K562 (cell line): Measurements from ENCODE around the gene SLX9. TPM values are rescaled to one million over a fixed set of nuclear protein-coding genes. Genes with fewer than 3 reads are reported as not detected.

Experiments
- ATAC-seq: fragments of 200-7000 bp; cut with Tn5 transposase; 3 replicates; pipeline ENCODE4 v1.9.1; 2020; ENCODE audit warnings: moderate library complexity
- BruUV-seq: library from RNA; stranded (reverse); fragments of 400-500 nt; replicated peaks from 2 replicates; lab custom pipeline; 2021; lab: Mats Ljungman, UMichigan
- CTCF ChIA-PET: fragments of 300-600 bp; formaldehyde crosslinking; extraction: SDS; loops from one replicate; lab custom pipeline; 2021; ENCODE audit warnings: low intra/inter-chr PET ratio; lab: Yijun Ruan, JAX
- POLR2A ChIA-PET: fragments of 300-600, 350-650 bp; sonication (Branson Sonifier 250); formaldehyde crosslinking; extraction: SDS; loops from one replicate; lab custom pipeline; 2021; ENCODE audit warnings: antibody characterized with exemption, inconsistent platforms; lab: Yijun Ruan, JAX
- DNase-seq, 4 experiments: peaks; one replicate each; pipeline versions ENCODE4 v3.0.0 to v3.0.0-alpha.2; 2011 to 2018; ENCODE audit warnings: low spot score in 3 of 4, mixed read lengths in 3 of 4; ENCODE audit errors: extremely low read depth in 1 of 4
- FAIRE-seq: peaks from 2 replicates; lab custom pipeline; 2011; peaks lifted over from hg19 to GRCh38; lab: Jason Lieb, UNC
- H2AFZ ChIP-seq: 2 replicates; pipeline ENCODE4 v1.6.0; 2011; ENCODE audit warnings: low read depth, low read length, control low read depth, inconsistent platforms
- H3K27ac ChIP-seq: fragments of 200-600 bp; 3 replicates; pipeline ENCODE4 v1.8.0; 2011; ENCODE audit warnings: low read depth, mild to moderate bottlenecking, control low read depth, inconsistent platforms, low read length, moderate library complexity, mixed read lengths; ENCODE audit errors: extremely low read depth
- H3K27me3 ChIP-seq, 2 experiments: fragments of 300-600 bp in 1 of 2; 2 replicates in 1 of 2; 3 replicates in 1 of 2; pipeline versions ENCODE4 v1.6.0 to v1.8.0; 2011; ENCODE audit warnings: inconsistent platforms in 2 of 2, low read length in 2 of 2, mild to moderate bottlenecking in 1 of 2, mixed read lengths in 1 of 2, moderate library complexity in 1 of 2; ENCODE audit not compliant: control insufficient read depth in 2 of 2, insufficient read depth in 2 of 2
- H3K36me3 ChIP-seq: fragments of 300-600 bp; 3 replicates; pipeline ENCODE4 v1.8.0; 2011; ENCODE audit warnings: mild to moderate bottlenecking, low read length, inconsistent platforms; ENCODE audit not compliant: control insufficient read depth, insufficient read depth
- H3K4me1 ChIP-seq, 2 experiments: fragments of 200-600 bp in 1 of 2; replicated peaks in 1 of 2; 2 replicates in 1 of 2; 3 replicates in 1 of 2; pipeline versions ENCODE4 v1.5.1 to v1.8.0; 2011; ENCODE audit warnings: inconsistent platforms in 2 of 2, low read length in 2 of 2, mild to moderate bottlenecking in 1 of 2, mixed read lengths in 1 of 2, moderate library complexity in 1 of 2; ENCODE audit not compliant: control insufficient read depth in 2 of 2, insufficient read depth in 2 of 2
- H3K4me2 ChIP-seq: 2 replicates; pipeline ENCODE4 v1.6.1; 2011; ENCODE audit warnings: low read length, control low read depth, inconsistent platforms, mixed read lengths; ENCODE audit not compliant: insufficient read depth
- H3K4me3 ChIP-seq: fragments of 200-600 bp; sonication (generic), shearing (Covaris generic); 2 replicates; pipeline ENCODE4 v1.5.1; 2016; ENCODE audit warnings: control low read depth, inconsistent platforms
- H3K79me2 ChIP-seq: fragments of 200-600 bp; 3 replicates; pipeline ENCODE4 v1.8.0; 2011; ENCODE audit warnings: low read length, inconsistent platforms; ENCODE audit not compliant: control insufficient read depth, insufficient read depth
- H3K9ac ChIP-seq, 2 experiments: 2 replicates each; pipeline versions ENCODE4 v1.6.0 to v1.6.1; 2011; ENCODE audit warnings: low read depth in 2 of 2, low read length in 2 of 2, control low read depth in 1 of 2, inconsistent platforms in 1 of 2, mild to moderate bottlenecking in 1 of 2, mixed read lengths in 1 of 2; ENCODE audit not compliant: insufficient read depth in 1 of 2
- H3K9me1 ChIP-seq: one replicate; pipeline ENCODE4 v1.6.0; 2011; ENCODE audit warnings: inconsistent platforms, mild to moderate bottlenecking, low read length, moderate library complexity; ENCODE audit not compliant: control insufficient read depth, insufficient read depth
- H3K9me3 ChIP-seq: replicated peaks from 2 replicates; pipeline ENCODE4 v1.5.1; 2011; ENCODE audit warnings: low read depth, low read length, inconsistent platforms; ENCODE audit not compliant: control insufficient read depth, insufficient read depth
- H4K20me1 ChIP-seq: replicated peaks from 2 replicates; pipeline ENCODE4 v1.6.1; 2011; ENCODE audit warnings: low read length, inconsistent platforms, mixed read lengths; ENCODE audit not compliant: control insufficient read depth, insufficient read depth
- DMBX1 ChIP-seq: fragments of 250-450 bp; sonication (Bioruptor Pico); IDR thresholded peaks from 2 replicates; pipeline ENCODE4 v1.8.0; 2022; ENCODE audit warnings: inconsistent platforms, mild to moderate bottlenecking, moderate library complexity, borderline replicate concordance
- KLF1 ChIP-seq: fragments of 450-650 bp; IDR thresholded peaks from 2 replicates; pipeline ENCODE4 v1.6.1; 2016; ENCODE audit warnings: missing genetic modification characterization, missing compliant biosample characterization
- MEF2D ChIP-seq: conservative IDR thresholded peaks from 2 replicates; pipeline ENCODE4 v1.6.1; 2016; ENCODE audit warnings: low read depth, missing genetic modification characterization, missing compliant biosample characterization
- PHF21A ChIP-seq: fragments of 450-650 bp; IDR thresholded peaks from 2 replicates; pipeline ENCODE4 v1.6.1; 2017; ENCODE audit warnings: low read depth, borderline replicate concordance
- PHF8 ChIP-seq: fragments of 200-600 bp; sonication (generic); IDR thresholded peaks from 2 replicates; pipeline ENCODE4 v1.6.1; 2012; ENCODE audit warnings: mixed run types, mild to moderate bottlenecking, inconsistent platforms, low read length, moderate library complexity, borderline replicate concordance
- ZNF695 ChIP-seq: fragments of 450-650 bp; formaldehyde crosslinking; IDR thresholded peaks from 2 replicates; pipeline ENCODE4 v1.4.0; 2020; ENCODE audit warnings: mild to moderate bottlenecking, moderate library complexity
- WGBS: fragments of 100-300 bp; shearing (Covaris generic); methylation state at CpG from one replicate; pipeline ENCODE4 v1.1.6; 2016; ENCODE audit warnings: low coverage, mixed read lengths; ENCODE audit not compliant: insufficient coverage; ENCODE audit errors: missing lambda C conversion rate; 5-methylcytosine and 5-hydroxymethylcytosine counted together
- in situ Hi-C: fragments of 300-500 bp; cut with MboI; formaldehyde crosslinking; loops from 4 replicates; pipeline ENCODE4 v1.15.0; 2018; ENCODE audit warnings: inconsistent platforms, mixed read lengths
- intact Hi-C: fragments of 100-400 bp; cut with micrococcal nuclease; formaldehyde crosslinking; loops from 2 replicates; pipeline ENCODE4 v1.14.2; 2022
- polyA plus RNA-seq, 8 experiments: library from polyadenylated mRNA; depleted of rRNA in 4 of 8; stranded (reverse) in 5 of 8; unstranded in 3 of 8; fragments of >200 nt; fragmentation: Nextera tagmentation in 2 of 8; fragmentation: Illumina TruSeq in 1 of 8; extraction: Ambion mirVana in 2 of 8; extraction: Trizol in 1 of 8; gene quantifications; 2 replicates each; pipeline versions ENCODE4 v1.2.1 to v1.2.3, GENCODE V29; 2011 to 2014; ENCODE audit warnings: inconsistent platforms in 1 of 8, missing spikeins in 1 of 8
- total RNA-seq, 7 experiments: library from RNA; depleted of rRNA in 6 of 7; stranded (reverse); fragments of >200 nt in 6 of 7; fragmentation: Illumina TruSeq in 2 of 7; extraction: Trizol in 2 of 7; gene quantifications; 2 replicates each; pipeline versions ENCODE4 v1.2.1 to v1.2.3, GENCODE V29; 2011 to 2021; ENCODE audit warnings: low replicate concordance in 1 of 7
- TF ChIP-seq, protein P1 (sequence below): fragments of 450-650 bp; IDR thresholded peaks from 2 replicates; pipeline ENCODE4 v1.6.1; 2018; ENCODE audit not compliant: partially characterized antibody
- TF ChIP-seq, protein P2 (sequence below): fragments of 200-800 bp; sonication (Bioruptor generic); IDR thresholded peaks from 2 replicates; pipeline ENCODE4 v1.6.1; 2016; ENCODE audit warnings: missing genetic modification characterization, missing compliant biosample characterization
- TF ChIP-seq, protein P3 (sequence below): sonication (generic); formaldehyde crosslinking; IDR thresholded peaks from 2 replicates; pipeline ENCODE4 v1.9.0; 2022; ENCODE audit warnings: mild to moderate bottlenecking, missing genetic modification reagents
- TF ChIP-seq, protein P4 (sequence below): IDR thresholded peaks from 2 replicates; pipeline ENCODE4 v1.6.1; 2011; ENCODE audit warnings: borderline replicate concordance, low read depth, mild to moderate bottlenecking, moderate library complexity, low read length; ENCODE audit not compliant: insufficient read depth, poor library complexity, severe bottlenecking

Gene SLX9
- total and polyA plus RNA-seq, 9 of the 15 experiments (the other 6 are each of a cell fraction or from before 2014, with no cell fraction given): 1.2 to 75.5 (median 16.5) TPM

DNA sequence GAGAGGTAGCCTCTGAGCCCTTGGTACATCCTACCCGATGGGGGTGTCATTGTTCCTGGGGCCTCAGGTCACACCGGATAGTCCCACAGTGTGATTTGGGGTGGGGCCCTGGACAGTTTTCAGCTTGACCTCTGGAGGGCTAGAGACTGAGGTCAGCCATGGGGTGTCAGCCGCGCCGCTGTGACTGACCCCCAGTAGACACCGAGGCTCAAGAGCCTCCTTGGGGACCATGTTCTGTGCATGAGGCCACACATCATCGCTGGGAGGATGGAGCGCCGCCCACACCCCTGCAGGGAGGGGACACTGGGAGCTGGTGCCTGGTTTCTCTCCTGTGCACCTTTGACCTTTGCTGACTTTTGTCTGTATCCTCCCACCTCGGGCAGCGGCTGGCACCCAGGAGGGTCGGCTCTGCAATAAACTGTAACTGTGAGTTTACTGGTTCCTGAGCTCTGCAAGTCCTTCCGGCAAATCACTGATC is 41.8 kb upstream of the SLX9 start:
- peaks cover 37 to 79% of the 10 kb centered on the region in 2 experiments for H3K27me3 ChIP-seq
- ATAC-seq (peak; percentile 7), DNase-seq (no peak), FAIRE-seq (no peak)
- H3K4me3 ChIP-seq: no peak overlapping the region
- peaks cover 14% of the 10 kb centered on the region; the same call in 1 of the 2 replicates for H4K20me1 ChIP-seq
- H3K36me3 ChIP-seq: no peaks in the 10 kb centered on the region; the same call in 2 of the 3 replicates
- POLR2A ChIA-PET: interaction anchor here (0.5 to 1.5 kb wide), 5 partner anchors 9 to 1049 kb away, joined by 3 to 4 read pairs (median 4); no protein-coding TSS in a partner anchor
- CTCF ChIA-PET: no interaction called here
- intact Hi-C loops (no loop called here), in situ Hi-C loops (no loop called here)
- no TSS peak for BruUV-seq
- H3K9me1 ChIP-seq: no peaks in the 10 kb centered on the region
- peaks cover 6 to 63% of the 10 kb centered on the region in 2 experiments for H3K4me1 ChIP-seq
- WGBS: 15% methylated on average over 13 of the region's 13 CpGs
- no peak overlapping the region for H3K4me2 ChIP-seq
- H3K9me3 ChIP-seq: peaks cover 12% of the 10 kb centered on the region
- H3K79me2 ChIP-seq: no peaks in the 10 kb centered on the region
- H3K9ac ChIP-seq: no peak overlapping the region
- H3K27ac ChIP-seq: no peak overlapping the region
- no peak overlapping the region for H2AFZ ChIP-seq
- TF ChIP-seq, protein P1, sequence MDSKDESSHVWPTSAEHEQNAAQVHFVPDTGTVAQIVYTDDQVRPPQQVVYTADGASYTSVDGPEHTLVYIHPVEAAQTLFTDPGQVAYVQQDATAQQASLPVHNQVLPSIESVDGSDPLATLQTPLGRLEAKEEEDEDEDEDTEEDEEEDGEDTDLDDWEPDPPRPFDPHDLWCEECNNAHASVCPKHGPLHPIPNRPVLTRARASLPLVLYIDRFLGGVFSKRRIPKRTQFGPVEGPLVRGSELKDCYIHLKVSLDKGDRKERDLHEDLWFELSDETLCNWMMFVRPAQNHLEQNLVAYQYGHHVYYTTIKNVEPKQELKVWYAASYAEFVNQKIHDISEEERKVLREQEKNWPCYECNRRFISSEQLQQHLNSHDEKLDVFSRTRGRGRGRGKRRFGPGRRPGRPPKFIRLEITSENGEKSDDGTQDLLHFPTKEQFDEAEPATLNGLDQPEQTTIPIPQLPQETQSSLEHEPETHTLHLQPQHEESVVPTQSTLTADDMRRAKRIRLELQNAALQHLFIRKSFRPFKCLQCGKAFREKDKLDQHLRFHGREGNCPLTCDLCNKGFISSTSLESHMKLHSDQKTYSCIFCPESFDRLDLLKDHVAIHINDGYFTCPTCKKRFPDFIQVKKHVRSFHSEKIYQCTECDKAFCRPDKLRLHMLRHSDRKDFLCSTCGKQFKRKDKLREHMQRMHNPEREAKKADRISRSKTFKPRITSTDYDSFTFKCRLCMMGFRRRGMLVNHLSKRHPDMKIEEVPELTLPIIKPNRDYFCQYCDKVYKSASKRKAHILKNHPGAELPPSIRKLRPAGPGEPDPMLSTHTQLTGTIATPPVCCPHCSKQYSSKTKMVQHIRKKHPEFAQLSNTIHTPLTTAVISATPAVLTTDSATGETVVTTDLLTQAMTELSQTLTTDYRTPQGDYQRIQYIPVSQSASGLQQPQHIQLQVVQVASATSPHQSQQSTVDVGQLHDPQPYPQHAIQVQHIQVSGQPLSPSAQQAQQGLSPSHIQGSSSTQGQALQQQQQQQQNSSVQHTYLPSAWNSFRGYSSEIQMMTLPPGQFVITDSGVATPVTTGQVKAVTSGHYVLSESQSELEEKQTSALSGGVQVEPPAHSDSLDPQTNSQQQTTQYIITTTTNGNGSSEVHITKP: peak; percentile 65
- TF ChIP-seq, protein P2, sequence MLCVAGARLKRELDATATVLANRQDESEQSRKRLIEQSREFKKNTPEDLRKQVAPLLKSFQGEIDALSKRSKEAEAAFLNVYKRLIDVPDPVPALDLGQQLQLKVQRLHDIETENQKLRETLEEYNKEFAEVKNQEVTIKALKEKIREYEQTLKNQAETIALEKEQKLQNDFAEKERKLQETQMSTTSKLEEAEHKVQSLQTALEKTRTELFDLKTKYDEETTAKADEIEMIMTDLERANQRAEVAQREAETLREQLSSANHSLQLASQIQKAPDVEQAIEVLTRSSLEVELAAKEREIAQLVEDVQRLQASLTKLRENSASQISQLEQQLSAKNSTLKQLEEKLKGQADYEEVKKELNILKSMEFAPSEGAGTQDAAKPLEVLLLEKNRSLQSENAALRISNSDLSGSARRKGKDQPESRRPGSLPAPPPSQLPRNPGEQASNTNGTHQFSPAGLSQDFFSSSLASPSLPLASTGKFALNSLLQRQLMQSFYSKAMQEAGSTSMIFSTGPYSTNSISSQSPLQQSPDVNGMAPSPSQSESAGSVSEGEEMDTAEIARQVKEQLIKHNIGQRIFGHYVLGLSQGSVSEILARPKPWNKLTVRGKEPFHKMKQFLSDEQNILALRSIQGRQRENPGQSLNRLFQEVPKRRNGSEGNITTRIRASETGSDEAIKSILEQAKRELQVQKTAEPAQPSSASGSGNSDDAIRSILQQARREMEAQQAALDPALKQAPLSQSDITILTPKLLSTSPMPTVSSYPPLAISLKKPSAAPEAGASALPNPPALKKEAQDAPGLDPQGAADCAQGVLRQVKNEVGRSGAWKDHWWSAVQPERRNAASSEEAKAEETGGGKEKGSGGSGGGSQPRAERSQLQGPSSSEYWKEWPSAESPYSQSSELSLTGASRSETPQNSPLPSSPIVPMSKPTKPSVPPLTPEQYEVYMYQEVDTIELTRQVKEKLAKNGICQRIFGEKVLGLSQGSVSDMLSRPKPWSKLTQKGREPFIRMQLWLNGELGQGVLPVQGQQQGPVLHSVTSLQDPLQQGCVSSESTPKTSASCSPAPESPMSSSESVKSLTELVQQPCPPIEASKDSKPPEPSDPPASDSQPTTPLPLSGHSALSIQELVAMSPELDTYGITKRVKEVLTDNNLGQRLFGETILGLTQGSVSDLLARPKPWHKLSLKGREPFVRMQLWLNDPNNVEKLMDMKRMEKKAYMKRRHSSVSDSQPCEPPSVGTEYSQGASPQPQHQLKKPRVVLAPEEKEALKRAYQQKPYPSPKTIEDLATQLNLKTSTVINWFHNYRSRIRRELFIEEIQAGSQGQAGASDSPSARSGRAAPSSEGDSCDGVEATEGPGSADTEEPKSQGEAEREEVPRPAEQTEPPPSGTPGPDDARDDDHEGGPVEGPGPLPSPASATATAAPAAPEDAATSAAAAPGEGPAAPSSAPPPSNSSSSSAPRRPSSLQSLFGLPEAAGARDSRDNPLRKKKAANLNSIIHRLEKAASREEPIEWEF: no peak
- TF ChIP-seq ZNF695 (no peak), PHF8 (no peak), PHF21A (no peak), MEF2D (no peak), DMBX1 (CRISPR knock-in tag) (no peak), KLF1 (tag) (0 out of 2 replicates have a peak, but pooled peaks have one; percentile 3)
- TF ChIP-seq, protein P3, sequence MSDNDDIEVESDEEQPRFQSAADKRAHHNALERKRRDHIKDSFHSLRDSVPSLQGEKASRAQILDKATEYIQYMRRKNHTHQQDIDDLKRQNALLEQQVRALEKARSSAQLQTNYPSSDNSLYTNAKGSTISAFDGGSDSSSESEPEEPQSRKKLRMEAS (CRISPR knock-in tag): no peak
- TF ChIP-seq, protein P4, sequence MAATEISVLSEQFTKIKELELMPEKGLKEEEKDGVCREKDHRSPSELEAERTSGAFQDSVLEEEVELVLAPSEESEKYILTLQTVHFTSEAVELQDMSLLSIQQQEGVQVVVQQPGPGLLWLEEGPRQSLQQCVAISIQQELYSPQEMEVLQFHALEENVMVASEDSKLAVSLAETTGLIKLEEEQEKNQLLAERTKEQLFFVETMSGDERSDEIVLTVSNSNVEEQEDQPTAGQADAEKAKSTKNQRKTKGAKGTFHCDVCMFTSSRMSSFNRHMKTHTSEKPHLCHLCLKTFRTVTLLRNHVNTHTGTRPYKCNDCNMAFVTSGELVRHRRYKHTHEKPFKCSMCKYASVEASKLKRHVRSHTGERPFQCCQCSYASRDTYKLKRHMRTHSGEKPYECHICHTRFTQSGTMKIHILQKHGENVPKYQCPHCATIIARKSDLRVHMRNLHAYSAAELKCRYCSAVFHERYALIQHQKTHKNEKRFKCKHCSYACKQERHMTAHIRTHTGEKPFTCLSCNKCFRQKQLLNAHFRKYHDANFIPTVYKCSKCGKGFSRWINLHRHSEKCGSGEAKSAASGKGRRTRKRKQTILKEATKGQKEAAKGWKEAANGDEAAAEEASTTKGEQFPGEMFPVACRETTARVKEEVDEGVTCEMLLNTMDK: no peak
